Ishikawa (cell line): ENCODE results near the gene PHLDB3.

ENCODE experiments used
- CREB1 ChIP-seq: IDR thresholded peaks from 2 replicates; pipeline ENCODE4 v1.6.1; 2012; ENCODE audit warnings: low read depth
- EGR1 ChIP-seq: IDR thresholded peaks from 2 replicates; pipeline ENCODE4 v1.6.1; 2012
- EP300 ChIP-seq: IDR thresholded peaks from 2 replicates; pipeline ENCODE4 v1.6.1; 2012; ENCODE audit warnings: borderline replicate concordance
- RAD21 ChIP-seq: IDR thresholded peaks from 2 replicates; pipeline ENCODE4 v1.6.1; 2012; ENCODE audit warnings: low read depth
- YY1 ChIP-seq: IDR thresholded peaks from 2 replicates; pipeline ENCODE4 v1.6.1; 2012; ENCODE audit warnings: low read depth
- TF ChIP-seq, protein P1 (sequence below): IDR thresholded peaks from 2 replicates; pipeline ENCODE4 v1.6.1; 2012
- TF ChIP-seq, protein P2 (sequence below): IDR thresholded peaks from 2 replicates; pipeline ENCODE4 v1.6.1; 2012

- TF ChIP-seq RAD21 (peak; percentile 12; the same call in 1 of the 2 replicates), EP300 (no peak), YY1 (no peak), EGR1 (no peak), CREB1 (no peak)
- TF ChIP-seq, protein P1, sequence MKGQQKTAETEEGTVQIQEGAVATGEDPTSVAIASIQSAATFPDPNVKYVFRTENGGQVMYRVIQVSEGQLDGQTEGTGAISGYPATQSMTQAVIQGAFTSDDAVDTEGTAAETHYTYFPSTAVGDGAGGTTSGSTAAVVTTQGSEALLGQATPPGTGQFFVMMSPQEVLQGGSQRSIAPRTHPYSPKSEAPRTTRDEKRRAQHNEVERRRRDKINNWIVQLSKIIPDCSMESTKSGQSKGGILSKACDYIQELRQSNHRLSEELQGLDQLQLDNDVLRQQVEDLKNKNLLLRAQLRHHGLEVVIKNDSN, result no peak
- TF ChIP-seq, protein P2, sequence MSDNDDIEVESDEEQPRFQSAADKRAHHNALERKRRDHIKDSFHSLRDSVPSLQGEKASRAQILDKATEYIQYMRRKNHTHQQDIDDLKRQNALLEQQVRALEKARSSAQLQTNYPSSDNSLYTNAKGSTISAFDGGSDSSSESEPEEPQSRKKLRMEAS, result no peak
Observed at GRCh38 chr19:43430142-43430710, 74.3 kb downstream of the PHLDB3 start.
